Measurements from ENCODE around the gene OR13A1.
"Not testable (repeated sequence)": the region's sequence is repeated elsewhere in the genome, so short reads cannot be mapped to it uniquely, and the experiment has no call there.

Gene OR13A1, protein sequence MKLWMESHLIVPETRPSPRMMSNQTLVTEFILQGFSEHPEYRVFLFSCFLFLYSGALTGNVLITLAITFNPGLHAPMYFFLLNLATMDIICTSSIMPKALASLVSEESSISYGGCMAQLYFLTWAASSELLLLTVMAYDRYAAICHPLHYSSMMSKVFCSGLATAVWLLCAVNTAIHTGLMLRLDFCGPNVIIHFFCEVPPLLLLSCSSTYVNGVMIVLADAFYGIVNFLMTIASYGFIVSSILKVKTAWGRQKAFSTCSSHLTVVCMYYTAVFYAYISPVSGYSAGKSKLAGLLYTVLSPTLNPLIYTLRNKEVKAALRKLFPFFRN

DNA sequence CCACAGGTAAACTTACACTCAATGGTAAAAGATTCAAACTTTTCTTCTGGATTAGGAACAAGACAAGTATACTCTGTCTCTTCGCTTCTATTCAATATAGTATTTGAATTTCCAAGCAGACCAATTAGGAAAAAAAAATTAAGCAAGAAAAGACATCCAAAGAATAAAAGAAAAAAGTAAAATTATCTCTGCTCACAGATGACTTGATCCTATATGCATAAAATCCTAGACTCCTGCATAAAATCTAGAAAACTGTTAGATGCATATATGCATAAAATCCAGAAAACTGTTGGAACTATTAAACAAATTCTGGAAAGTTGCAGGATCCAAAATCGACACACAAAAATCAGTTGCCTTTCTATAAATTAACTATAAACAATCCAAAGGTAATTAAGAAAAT lies at the start of gene OR13A1:
OR13A1 (minus strand) TSS at position 101 of the 400 bp plus-strand sequence. CDS start 11,186 bp downstream, outside the sequence.
- DNase-seq (ENCODE audit: low read depth) = no peak

DNA sequence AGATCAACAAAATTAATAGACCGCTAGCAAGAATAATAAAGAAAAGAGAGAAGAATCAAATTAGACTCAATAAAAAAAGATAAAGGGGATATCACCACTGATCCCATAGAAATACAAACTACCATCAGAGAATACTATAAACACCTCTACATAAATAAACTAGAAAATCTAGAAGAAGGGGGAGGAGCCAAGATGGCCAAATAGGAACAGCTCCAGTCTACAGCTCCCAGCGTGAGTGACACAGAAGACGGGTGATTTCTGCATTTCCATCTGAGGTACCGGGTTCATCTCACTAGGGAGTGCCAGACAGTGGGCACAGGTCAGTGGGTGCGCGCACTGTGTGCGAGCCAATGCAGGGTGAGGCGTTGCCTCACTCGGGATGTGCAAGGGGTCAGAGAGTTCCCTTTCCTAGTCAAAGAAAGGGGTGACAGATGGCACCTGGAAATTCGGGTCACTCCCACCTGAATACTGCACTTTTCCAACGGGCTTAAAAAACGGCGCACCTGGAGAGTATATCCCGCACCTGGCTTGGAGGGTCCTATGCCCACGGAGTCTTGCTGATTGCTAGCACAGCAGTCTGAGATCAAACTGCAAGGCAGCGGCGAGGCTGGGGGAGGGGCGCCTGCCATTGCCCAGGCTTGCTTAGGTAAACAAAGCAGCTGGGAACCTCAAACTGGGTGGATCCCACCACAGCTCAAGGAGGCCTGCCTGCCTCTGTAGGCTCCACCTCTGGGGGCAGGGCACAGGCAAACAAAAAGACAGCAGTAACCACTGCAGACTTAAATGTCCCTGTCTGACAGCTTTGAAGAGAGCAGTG lies 46.8 kb upstream of the OR13A1 start:
- not testable (repeated sequence) for DNase-seq (ENCODE audit: low read depth)

DNA sequence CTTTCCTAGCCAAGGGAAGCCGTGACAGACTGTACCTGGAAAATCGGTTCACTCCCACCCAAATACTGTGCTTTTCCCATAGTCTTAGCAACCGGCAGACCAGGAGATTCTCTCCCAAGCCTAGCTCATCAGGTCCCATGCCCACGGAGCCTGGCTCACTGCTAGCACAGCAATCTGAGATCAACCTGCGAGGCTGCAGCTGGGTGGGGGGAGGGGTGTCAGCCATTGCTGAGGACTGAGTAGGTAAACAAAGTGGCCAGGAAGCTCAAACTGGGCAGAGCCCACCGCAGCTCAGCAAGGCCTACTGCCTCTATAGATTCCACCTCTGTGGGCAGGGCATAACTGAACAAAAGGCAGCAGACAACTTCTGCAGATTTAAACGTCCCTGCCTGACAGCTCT lies 43.6 kb upstream of the OR13A1 start:
- DNase-seq (ENCODE audit: low read depth) = not testable (repeated sequence)

DNA sequence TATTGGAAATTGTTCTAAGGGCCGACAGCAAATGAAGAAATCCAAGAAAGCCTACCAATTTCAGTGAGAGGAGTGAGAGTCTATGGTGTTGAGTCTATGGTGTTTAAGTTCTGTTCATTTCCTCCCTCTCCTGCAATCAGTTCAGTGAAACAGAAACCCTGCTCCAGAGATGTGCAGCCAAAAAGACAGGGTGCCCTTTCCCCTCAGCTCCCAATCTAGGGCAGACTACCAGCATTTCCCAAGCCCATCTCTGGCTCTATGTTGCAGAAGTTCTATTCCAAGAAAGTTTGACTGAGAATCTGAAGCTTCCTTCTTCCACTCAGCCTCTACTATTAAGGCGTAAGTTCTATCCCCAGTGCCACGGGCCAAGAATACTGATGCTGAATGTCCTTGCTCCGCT lies 40.1 kb upstream of the OR13A1 start:
- DNase-seq (ENCODE audit: low read depth) = no peak

DNA sequence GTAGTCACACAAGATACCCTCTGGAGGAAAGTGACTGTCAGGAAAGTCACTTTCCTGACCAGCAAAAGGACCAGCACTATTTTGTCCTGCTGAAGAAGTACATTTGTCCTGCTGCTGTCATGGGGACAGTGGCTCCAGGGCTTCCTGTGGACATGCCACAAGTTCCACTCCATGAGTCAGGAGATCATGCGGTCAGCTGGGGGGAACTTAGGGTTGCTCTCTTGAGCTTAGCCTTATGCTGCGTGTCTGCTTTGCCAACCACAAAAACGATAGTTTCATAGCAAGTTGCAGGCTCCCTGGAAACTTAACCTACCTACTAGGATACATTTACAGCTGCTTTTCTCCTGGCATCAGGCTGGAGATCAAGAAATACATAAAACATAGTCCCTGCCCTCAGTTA lies 38.9 kb upstream of the OR13A1 start:
- DNase-seq (ENCODE audit: low read depth) = no peak

DNA sequence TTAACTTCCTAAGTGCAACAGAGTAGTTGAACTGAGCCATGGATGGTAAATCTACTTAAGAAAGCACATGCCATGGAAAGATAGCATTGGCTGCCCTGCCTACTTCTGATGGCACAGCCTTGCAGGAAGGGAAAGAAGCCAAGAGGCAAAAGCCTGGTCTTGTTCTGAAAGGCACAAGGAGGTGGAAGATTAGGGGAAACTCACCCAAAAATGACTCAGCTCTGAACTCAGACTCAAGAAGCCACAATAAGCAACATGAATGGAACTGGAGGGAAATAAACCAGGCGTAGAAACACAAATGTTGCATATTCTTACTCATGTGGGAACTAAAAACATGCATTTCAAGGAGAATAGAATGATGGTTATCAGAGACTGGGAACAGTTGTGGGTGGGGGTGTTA lies 37.8 kb upstream of the OR13A1 start:
- no peak for DNase-seq (ENCODE audit: low read depth)

DNA sequence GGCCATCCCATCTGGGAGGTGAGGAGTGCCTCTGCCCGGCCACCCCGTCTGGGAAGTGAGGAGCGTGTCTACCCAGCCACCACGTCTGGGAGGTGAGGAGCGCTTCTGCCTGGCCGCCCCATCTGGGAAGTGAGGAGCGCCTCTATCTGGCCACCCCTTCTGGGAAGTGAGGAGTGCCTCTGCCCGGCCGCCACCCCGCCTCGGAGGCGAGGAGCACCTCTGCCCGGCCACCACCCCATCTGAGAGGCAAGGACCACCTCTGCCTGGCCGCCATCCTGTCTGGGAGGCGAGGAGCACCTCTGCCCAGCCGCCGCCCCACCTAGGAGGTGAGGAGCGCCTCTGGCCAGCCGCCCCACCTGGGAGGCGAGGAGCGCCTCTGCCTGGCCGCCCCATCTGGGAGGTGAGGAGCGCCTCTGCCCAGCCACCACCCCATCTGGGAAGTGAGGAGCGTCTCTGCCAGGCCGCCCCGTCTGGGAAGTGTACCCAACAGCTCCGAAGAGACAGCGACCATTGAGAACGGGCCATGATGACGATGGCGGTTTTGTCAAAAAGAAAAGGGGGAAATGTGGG lies 32.9 kb upstream of the OR13A1 start:
- not testable (repeated sequence) for DNase-seq (ENCODE audit: low read depth)

DNA sequence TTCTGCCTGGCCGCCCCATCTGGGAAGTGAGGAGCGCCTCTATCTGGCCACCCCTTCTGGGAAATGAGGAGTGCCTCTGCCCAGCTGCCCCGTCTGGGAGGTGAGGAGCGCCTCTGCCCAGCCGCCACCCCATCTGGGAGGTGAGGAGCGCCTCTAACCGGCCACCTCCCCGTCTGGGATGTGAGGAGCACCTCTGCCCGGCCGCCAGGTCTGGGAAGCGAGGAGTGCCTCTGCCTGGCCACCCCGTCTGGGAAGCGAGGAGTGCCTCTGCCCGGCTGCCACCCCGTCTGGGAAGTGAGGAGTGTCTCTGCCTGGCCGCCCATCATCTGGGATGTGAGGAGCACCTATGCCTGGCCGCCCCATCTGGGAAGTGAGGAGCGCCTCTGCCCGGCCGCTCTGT lies 32.1 kb upstream of the OR13A1 start:
- DNase-seq (ENCODE audit: low read depth) = not testable (repeated sequence)

DNA sequence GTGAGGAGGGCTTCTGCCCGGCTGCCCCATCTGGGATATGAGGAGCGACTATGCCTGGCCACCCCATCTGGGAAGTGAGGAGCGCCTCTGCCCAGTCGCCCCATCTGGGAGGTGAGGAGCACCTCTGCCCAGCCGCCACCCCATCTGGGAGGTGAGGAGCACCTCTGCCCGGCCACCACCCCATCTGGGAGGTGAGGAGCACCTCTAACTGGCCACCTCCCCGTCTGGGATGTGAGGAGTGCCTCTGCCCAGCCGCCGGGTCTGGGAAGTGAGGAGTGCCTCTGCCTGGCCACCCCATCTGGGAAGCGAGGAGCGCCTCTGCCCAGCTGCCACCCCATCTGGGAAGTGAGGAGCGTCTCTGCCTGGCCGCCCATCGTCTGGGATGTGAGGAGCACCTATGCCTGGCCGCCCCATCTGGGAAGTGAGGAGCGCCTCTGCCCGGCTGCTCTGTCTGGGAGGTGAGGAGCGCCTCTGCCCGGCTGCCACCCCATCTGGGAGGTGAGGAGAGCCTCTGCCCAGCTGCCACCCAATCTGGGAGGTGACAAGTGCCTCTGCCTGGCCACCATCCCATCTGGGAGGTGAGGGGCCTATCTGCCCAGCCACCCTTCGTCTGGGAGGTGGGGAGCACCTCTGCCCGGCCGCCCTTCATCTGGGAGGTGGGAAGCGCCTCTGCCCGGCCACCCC lies 31.4 kb upstream of the OR13A1 start:
- DNase-seq (ENCODE audit: low read depth) = not testable (repeated sequence)

DNA sequence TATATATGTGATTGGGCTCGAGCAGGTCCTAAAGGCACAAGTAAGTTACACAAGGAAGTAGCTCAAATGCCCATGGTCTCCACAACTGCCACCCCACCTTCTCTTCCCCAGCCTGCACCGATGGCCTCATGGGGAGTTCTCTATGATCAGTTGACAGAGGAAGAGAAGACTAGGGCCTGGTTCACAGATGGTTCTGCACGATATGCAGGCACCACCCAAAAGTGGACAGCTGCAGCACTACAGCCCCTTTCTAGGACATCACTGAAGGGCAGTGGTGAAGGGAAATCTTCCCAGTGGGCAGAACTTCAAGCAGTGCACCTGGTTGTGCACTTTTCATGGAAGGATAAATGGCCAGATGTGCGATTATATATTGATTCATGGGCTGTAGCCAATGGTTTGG lies 25.0 kb upstream of the OR13A1 start:
- DNase-seq (ENCODE audit: low read depth) = not testable (repeated sequence)

DNA sequence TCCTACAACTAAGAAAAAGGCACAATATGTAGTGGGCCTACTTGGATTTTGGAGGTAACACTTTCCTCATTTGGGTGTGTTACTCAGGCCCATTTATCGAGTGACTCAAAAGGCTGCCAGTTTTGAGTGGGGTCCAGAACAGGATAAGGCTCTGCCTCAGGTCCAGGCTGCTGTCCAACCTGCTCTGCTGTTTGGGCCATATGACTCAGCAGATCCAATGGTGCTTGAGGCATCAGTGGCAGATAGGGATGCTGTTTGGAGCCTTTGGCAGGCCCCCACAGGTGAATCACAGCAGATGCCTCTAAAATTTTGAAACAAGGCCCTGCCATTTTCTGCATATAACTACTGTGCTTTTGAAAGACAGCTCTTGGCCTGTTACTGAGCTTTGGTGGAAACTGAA lies 24.5 kb upstream of the OR13A1 start:
- DNase-seq (ENCODE audit: low read depth) = no peak

DNA sequence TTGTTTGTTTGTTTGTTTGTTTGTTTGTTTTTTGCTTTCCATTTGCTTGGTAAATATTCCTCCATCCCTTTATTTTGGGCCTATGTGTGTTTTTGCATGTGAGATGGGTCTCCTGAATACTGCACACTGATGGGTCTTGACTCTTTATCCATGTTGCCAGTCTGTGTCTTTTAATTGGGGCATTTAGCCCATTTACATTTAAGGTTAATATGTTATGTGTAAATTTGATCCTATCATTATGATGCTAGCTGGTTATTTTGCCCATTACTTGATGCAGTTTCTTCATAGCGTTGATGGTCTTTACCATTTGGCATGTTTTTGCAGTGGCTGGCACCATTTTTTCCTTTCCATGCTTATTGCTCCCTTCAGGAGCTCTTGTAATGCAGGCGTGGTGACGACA lies 16.4 kb upstream of the OR13A1 start:
- DNase-seq (ENCODE audit: low read depth) = not testable (repeated sequence)

DNA sequence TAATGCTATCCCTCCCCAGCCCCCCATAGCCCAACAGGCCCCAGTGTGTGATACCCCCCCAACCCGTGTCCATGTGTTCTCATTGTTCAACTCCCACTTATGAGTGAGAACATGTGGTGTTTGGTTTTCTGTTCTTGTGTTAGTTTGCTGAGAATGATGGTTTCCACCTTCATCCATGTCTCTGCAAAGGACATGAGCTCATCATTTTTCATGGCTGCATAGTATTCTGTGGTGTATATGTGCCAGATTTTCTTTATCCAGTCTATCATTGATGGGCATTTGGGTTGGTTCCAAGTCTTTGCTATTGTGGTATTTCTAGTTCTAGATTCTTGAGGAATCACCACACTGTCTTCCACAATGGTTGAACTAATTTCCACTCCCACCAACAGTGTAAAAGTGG lies 11.5 kb upstream of the OR13A1 start:
- DNase-seq (ENCODE audit: low read depth) = not testable (repeated sequence)

DNA sequence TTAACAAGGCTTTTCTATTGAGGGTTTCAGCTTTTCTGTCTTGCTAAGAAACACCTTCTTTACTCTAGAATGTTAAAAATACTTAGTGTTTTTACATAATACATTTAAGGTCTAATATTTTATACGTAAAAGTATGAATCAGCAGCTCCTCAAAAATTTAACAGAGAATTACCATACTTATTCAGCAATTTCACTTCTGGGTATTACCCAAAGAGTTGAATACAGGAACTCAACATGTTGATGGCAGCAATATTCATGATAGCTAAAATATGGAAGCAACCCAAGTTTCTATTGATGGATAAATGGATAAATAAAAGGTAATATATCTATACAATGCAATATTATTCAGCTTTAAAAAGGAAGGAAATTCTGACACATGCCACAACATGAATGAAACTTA lies 9.7 kb upstream of the OR13A1 start:
- no peak for DNase-seq (ENCODE audit: low read depth)

DNA sequence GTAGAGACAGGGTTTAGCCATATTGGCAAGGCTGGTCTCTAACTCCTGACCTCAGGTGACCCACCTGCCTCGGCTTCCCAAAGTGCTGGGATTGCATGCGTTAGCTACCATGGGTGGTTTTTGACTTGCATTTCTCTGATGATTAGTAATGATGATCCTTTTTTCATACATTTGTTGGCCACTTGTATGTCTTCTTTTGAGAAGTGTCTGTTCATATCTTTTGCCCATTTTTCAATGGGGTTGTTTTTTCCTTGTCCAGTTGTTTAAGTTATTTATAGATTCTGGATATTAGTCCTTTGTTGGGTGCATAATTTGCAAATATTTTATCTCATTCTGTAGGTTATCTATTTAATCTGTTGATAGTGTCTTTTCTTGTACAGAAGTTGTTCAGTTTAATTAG lies 4.3 kb upstream of the OR13A1 start:
- no peak for DNase-seq (ENCODE audit: low read depth)

DNA sequence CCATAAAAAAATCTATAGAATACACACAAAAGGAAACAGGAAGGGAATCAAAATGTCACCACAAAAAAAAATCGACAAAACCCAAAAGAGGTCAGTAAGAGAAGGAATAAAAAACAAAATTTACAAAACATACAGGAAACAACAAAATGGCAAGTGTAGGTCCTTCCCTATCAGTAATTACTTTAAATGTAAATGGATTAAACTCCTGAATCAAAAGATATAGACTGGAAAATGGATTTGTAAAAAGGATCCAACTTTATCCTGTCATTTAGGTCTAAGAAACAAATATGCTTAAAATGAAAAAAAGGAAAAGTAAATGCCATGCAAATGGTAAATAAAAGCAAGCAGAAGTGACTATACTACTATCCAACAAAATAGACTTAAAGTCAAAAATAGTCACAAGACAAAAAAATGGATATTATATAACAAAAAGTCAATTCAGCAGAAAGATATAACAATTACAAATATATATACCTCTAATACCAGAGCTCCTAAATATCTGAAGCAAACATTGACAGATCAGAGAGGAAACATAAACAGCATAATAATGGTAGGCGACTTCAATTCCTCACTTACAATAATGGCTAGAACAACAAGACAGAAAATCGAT lies 2.0 kb downstream of the OR13A1 start:
- no peak for DNase-seq (ENCODE audit: low read depth)

DNA sequence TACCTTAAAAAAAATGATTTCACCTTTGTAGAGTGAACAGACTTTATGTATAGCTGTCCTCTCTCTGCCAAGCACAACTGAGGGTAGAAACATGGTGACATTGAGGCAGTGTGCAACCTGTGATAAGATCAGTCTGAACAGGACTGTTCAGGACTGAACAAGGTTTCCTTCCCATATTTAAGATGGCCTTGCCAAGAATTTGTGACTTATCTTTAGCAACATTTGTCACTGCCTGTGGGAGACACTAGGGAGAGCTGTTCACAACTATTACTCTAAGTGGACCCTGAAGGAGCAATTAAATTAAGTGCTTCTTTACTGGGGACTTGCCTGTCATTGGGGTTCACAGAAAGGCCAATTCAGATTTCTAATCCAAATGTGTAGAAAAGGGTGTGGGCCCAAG lies 6.7 kb downstream of the OR13A1 start:
- no peak for DNase-seq (ENCODE audit: low read depth)

DNA sequence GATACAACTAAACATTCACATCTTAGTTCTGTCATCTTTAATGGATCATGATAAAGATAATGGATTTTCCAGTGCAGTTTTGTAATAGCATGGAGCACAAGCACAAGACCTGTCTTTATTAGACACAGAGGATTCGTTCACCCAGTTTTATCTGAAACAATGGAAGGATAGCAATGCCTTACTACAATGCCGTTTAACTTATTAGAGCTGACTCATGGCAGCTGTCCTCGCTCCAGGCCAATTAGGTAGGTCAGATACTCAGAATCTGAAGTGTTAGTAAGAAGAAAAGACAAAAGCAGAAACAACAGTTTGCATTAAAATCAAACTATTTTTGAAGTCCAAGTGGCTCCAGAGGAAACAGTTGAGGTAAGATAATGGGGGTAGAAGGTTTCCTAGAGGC lies 12.8 kb downstream of the OR13A1 start:
- DNase-seq (ENCODE audit: low read depth) = no peak

DNA sequence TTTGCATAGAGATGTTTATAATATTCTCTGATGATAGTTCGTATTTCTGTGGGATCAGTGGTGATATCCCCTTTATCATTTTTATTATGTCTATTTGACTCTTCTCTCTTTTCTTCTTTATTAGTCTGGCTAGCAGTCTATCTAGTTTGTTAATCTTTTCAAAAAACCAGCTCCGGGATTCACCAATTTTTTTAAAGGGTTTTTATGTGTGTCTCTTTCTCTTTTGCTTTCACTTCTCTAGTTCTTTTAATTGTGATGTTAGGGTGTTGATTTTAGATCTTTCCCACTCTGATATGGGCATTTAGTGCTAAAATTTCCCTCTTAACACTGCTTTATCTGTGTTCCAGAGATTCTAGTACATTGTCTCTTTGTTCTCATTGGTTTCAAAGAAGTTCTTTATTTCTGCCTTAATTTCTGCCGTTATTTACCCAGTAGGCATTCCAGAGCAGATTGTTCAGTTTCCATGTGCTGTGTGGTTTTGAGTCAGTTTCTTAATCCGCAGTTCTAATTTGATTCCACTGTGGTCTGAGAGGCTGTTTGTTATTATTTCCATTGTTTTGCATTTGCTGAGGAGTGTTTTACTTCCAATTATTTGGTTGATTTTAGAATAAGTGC lies 17.0 kb downstream of the OR13A1 start:
- DNase-seq (ENCODE audit: low read depth) = not testable (repeated sequence)

DNA sequence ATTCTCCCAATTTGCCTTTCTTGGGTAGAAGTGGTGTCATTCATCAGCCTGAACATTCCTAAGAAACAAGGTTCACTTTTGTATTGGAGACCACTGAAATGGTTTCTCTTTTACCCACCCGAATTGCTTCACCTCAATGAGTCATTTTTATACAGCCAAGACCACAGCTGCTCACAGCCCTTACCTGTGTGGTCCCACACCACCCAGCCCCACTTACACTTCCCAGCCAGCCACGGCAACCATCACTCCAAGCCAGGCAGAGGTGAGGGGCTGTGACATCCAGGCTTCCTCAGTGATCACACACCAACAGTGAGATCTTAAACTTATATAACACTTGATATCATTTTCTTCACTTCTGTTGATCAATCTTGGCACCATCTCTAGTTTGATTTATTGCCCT lies 20.7 kb downstream of the OR13A1 start:
- no peak for DNase-seq (ENCODE audit: low read depth)

DNA sequence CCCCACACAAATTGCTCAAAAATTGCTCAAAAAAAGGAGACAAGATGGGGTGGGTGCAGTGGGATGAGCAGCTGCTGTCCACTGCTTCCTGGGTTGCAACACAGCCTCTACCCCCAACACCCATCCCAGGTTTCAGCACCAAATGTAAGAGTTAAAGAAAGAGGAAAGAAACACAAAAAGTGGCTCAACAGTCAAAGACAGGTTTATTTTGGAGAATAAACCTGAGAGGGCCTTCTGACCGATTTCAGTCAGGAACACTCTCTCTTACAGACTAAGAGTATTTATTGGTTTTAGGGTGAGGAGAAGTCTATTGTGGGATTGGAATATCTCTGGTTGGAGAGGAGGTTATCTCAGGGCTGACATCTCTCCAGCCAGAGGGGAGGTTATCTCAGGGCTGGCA lies 28.4 kb downstream of the OR13A1 start:
- no peak for DNase-seq (ENCODE audit: low read depth)

DNA sequence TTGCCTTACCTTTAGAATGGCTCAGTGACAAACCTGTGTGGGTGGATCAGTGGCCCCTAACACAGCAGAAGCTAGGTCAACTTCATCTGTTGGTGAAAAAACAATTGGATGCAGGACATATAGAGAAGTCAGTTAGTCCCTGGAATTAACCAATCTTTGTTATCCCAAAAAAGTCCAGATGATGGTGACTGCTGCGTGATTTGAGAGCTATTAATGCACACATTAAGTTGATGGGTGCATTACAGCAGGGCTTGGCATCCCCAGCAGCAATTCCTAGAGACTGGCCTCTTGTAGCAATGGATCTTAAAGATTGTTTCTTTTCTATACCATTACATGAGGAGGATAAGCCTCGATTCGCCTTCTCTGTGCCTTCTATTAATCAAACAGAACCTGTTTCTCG lies 33.3 kb downstream of the OR13A1 start:
- no peak for DNase-seq (ENCODE audit: low read depth)
